HG02840 (cell line): ENCODE measurements around the gene ITGB1.
"Not testable (repeated sequence)": the region's sequence is repeated elsewhere in the genome, so short reads cannot be mapped to it uniquely, and the experiment has no call there.

Source experiments
- ATAC-seq: cut with Tn5 transposase; IDR thresholded peaks from one replicate; pipeline ENCODE4 v1.9.1; 2021; ENCODE audit warnings: mild to moderate bottlenecking, moderate library complexity, moderate number of reproducible peaks; ENCODE audit not compliant: unreplicated experiment, low FRiP score

ITGB1 gene

DNA sequence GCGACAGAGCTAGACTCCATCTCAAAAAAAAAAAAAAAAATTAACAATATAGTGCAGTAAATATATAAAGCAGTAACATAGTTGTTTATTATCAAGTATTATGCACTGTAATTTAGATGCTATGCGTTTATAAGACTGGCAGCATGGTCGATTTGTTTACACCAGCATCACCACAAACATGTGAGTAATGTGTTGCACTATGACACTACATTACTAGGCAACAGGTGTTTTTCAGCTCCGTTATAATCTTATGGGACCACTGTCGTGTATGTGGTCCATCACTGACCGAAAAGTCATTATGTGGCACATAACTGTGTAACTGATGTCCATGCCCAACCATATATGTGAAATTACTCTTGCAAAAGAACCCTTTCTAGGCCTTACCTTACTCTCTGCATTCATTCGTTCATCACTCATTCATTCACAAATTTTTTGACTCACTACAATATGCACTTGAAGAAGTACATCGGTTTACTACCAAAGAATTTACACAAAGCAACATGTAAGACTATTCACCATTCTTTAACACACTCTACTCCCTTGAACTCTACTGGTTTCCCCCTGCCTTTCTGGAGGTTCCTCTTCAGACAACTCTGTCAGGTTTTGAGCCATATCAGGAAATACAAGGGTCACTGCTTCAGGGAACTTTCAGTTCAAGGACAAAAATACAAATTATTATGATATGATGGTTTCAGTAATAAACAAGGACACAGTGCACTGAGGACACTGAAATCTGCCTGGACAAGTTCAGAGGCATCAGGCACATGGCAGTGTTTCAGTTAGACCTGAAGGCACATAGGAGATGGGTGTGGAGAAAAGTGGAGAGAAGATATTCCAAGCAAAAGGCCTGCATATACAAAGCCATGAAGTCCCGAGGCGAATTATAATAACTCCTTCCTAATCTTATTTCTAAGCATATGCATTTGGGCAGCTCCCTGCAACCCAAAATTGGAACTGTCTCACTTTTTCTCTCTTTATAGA, 17.4 kb downstream of the ITGB1 start:
- no peak for ATAC-seq

DNA sequence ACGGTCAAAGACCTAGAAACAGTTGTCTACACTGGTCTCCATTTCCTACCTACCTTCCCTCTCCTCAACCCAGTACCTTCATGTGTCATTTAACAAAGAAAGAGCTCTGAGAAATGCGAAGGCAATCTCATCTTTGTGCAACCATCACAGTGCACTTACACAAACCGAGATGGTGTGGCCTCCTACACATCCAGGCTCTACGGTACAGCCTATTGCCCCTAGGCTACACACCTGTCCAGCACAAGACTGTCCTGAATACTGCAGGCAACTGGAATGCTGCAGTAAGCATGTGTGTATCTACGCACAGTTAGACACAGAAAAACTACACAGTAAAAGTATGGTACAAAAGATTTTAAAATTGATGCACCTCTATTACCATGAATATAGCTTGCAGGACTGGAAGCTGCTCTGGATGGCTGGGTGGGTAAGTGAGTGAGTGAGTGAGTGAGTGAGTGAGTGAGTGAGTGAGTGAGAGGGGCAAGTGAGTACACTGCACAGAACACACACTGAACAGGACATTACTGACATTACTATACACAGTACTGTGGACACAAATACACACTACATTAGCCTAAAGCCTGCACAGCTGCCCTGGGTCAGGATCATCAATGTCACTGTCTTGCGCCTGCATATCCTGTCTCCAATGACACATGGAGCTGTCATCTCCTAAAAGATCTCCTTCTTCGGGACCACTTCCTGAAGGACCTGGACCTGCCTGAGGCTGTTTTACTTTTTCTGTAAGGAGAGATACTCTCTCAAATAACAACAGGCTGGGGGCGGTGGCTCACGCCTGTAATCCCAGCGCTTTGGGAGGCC, 18.5 kb downstream of the ITGB1 start:
- no peak for ATAC-seq

DNA sequence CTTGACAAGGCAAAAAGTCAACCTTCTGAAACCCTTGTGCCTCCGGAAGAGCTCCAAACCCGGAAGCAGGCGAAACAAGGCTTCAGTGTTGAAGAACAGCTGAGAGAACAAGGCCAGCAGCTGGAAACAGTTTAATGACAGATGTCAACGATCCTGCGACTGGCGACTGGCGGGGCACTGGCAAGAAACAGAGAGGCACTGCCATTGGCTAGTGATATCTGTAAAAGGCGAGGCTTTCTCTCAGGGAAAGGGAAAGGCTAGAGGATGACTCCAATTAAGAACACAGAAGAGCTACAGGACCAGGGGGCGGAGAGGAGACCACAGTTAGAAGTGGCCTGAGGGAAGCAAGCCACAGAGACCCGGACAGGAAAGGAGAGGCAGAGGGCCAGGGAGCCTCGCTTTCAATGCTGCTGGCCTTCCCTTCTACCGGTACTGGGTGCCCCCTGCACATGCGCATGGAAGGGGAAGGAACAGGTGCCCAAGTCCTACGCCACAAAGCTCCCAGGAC, 19.4 kb downstream of the ITGB1 start:
- ATAC-seq, result no peak

DNA sequence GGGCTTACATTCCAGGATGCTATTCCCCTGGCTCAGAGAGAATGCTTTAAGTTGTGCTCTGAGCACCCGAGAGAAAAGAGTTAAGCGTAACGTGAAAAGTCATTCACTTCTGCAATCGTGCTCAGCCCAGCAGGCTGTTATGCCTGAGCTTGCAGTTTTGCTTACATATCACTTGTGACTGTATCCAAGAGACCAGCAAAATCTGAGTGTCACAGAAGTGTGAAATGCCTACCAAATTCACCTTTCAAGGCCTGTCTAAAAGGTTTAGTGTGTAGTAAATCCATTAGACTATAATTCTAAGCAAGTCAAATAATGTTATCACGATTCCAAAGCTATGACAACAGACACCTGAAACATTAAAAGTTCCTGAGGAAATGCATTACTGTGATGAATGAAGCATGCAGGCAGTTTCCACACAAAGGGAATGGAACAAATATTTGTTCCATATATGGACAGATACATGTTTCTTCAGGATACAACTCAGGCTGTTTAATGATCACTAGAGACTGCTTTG, 20.1 kb downstream of the ITGB1 start:
- ATAC-seq, result no peak

DNA sequence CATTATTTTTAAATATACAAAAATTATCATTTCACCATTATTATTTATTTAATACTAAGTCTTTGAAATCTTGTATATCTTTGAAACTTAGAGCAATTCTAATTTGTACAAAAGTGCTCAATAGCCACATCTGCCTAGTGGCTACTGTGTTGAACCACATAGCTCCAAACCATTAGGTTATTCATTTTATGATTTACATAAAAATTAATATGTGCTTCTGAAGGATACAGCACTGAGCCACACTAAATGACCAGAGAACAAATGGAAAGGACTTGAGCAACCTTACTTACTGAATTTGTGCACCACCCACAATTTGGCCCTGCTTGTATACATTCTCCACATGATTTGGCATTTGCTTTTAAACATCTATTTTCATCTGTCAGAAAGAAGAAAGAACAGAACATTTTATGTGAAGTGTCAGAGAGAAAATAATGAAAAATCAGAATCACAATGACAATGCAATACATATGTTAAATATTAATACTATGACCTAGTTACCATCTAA, 25.8 kb downstream of the ITGB1 start:
- no peak for ATAC-seq

DNA sequence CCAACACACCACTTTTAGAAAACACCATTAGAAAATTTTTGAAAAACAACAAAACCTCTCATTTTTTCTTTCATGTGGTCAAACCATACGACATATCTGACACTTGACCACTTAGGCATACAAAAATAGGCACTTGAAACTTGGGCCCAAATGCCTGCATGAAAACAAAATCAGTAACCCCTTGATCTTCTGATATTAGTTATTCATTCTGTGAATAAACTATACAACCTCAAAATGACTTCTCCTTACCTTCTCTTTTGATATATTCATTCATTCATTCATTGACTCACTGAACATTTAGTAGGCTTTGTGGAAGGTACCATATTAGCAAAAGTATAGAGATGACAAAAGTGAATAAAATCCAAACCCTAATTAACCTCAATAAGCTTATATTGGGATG, 26.4 kb downstream of the ITGB1 start:
- no peak for ATAC-seq

DNA sequence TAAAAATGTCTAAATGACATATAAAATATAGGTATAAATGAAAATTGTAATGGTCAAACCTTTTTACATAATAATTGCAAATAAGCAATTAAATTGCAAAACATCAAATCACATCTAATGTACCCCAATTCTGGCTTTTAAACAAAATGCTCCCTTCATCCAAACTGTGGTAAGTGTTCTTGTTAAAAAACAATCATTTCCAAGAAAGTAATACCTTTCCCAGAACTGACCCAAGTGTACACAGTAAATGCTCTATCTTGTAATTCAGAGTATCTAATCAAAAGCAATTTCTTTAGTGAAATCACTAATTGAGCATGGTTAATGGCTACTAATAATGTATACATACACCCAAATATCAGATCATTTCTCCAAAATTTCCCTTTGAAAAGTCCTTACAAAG, 28.0 kb downstream of the ITGB1 start:
- ATAC-seq, result no peak

DNA sequence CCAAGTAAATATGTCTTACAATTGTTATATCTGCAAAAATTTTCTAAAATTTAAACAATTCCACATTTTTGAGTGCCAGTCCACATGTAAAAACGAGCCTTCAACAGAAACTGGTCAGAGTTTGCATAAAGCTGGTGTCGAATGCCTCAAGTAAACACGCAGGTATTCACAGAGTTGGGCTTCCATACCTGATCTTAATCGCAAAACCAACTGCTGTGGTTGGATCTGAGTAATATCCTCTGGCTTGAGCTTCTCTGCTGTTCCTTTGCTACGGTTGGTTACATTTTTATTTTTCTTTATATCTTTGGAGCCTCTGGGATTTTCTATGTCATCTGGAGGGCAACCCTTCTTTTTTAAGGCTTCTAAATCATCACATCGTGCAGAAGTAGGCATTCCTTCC, 28.4 kb downstream of the ITGB1 start:
- ATAC-seq, result no peak

DNA sequence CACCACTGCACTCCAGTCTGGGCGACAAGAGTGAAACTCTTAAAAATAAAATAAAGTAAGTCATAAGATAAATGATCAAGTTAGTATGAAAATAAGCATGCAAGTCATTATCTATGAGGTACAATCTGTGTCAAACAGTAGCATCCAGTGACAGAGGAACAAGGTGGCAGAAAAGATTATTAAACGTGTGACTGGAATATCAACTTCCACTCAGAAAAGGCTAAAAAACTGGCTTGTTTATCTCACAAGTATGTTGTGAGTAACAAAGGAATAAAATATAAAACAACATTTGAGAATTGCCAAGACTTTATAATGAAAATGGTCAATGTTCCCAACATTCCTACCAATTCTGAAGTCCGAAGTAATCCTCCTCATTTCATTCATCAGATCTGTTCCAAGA, 30.3 kb downstream of the ITGB1 start:
- ATAC-seq, result no peak

DNA sequence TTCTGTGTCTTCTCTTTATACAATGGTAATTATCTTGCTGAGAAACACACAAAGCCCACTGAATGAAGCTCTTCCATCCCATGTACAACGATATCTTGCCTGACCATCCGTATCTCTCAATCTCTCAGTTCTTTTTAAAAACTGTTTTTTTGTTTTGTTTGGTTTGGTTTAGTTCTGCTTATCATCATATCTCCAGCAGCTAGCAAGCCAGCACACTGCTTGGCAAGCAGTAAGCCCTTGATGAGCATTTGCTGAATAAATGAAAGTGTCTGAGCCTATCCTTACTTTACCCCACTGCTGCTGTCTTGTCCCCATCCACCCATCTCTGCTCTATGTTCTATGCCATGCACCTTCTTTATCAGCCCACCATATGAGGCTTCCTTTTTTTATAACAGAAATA, 34.2 kb downstream of the ITGB1 start:
- no peak for ATAC-seq

DNA sequence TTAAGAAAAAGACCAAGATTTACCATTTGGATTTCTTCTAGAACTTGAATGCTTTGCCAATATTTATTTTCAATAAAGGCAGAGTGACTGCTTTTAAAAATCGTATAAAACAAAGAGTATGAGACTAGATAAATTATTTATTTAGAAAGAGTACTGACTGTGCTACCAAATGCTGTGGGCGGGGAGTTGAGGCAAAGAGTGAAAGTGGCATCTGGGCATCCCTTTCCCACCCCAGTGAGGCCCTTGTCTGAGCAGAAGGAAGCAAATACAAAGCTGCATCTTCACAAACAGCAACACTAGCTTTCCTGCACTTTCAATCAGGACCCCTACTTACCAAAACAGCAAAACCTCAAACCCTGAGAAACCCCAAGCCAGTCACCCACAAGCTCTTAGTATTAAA, 34.9 kb downstream of the ITGB1 start:
- ATAC-seq, result no peak

DNA sequence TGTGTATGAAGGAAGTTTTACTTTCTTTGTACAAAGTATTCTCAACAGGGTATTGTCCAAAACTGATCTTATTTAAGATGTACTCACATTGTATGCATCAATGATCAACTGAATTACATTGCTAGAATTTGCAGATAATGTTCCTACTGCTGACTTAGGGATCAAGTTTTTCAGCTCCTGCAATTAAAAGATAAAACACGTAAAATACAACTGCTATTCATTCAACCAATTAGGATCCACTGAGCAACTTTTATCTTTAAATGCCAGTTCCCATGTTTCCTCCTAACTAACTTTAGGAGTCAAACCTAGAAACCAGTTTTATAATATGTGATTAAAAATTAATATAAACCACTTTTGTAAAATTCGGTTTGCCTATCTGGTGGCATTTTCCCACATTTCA, 35.9 kb downstream of the ITGB1 start:
- no peak for ATAC-seq

DNA sequence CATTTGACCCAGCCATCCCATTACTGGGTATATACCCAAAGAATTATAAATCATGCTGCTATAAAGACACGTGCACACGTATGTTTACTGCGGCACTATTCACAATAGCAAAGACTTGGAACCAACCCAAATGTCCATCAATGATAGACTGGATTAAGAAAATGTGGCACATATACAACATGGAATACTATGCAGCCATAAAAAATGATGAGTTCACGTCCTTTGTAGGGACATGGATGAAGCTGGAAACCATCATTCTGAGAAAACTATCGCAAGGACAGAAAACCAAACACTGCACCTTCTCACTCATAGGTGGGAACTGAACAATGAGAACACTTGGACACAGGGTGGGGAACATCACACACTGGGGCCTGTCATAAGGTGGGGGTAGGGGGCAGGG, 40.2 kb downstream of the ITGB1 start:
- not testable (repeated sequence) for ATAC-seq

DNA sequence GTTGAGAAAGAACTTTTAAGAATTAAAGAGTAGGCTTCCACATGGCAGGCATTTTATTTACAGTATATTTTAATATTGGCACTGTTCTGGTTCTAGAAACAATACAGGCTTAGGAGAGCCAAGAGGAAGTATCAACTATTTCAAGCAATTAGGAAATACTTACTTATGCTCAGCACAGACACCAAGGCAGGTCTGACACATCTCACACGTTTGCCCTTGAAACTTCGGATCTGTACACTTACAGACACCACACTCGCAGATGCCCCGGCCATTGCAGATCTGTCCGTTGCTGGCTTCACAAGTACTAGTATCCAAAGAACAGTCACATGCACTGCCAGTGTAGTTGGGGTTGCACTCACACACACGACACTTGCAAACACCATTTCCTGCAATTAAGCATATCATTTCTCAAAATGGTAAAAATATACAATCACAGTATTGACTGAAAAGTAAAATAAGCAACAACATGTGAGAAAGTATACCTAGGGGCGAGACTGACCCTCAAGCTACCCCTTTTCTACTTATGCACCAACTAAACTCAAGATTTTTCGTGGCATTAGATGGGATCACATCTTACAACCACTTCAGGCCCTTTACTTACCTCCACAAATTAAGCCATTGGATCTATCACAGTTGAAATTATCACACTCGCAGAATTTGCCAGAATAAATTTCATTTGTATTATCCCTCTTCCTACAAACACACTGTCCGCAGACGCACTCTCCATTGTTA, 46.6 kb downstream of the ITGB1 start:
- ATAC-seq, result no peak

DNA sequence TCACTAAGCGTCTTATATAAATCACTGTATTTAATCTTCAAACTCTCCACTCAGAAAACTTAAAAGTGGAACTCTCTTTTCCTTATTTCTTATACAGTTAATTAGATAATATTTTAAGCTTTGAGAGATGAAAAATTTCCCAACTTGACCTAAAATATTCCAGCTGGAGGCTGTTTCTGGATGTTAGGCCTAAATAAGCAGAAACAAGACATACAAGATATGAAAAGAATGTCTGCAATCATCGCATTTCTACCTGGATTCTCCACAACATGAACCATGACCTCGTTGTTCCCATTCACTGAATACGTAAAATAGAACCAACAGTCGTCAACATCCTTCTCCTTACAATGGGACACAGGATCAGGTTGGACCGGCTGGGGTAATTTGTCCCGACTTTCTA, 48.1 kb downstream of the ITGB1 start:
- ATAC-seq, result not testable (repeated sequence)

DNA sequence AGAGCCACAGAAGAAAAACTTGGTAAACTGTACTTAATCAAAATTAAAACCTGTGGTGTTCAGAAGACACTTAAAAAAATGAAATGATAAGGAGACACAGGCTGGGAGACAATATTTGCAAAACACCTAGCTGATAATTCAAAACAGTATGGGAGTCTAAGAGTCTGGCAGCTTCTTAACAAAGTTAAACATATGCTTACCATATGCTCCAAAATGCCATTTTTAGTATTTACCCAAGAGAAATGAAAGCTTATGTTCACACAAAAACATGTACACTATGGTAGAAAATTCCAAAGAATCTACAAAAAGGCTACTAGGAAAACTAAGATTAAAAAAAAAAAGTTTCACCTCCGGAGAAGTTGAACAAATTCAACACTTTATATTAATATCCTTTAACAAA, 48.6 kb downstream of the ITGB1 start:
- no peak for ATAC-seq

DNA sequence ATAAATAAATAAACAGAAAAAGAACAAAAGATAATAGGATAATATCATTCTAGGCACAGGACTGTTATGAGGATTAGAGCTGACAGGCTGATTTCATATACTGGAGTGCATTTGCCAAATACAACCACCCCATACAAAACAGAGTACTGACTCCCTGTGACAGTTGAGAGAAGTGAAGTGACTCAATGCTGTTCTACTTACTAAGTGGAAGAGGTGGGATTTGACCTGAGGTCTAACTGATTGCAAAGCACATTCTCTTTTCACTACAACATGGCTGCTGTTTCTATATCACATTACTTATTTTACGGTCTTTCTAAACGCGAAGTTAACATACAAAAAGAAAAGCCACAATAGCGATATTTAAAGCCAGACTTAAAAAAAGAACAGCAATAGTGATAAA, 51.4 kb downstream of the ITGB1 start:
- no peak for ATAC-seq

DNA sequence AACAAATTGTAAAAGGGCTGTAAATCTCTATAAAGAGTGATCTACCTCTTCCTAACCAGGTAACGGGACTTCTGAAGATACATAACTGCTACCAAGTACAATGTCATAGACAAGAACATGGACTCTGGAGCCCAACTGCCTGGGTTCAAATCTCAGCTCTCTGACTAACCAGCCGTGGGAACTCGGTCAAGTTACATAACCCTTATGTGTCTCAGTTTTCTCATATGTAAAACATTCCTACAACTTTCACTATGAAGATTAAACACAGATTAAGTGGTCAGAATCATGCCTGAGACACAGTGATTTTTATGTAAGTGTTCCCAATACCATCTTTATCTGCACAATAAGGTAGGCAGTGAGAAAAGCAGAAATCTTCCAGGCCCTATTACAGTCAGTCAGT, 52.6 kb downstream of the ITGB1 start:
- ATAC-seq, result no peak

DNA sequence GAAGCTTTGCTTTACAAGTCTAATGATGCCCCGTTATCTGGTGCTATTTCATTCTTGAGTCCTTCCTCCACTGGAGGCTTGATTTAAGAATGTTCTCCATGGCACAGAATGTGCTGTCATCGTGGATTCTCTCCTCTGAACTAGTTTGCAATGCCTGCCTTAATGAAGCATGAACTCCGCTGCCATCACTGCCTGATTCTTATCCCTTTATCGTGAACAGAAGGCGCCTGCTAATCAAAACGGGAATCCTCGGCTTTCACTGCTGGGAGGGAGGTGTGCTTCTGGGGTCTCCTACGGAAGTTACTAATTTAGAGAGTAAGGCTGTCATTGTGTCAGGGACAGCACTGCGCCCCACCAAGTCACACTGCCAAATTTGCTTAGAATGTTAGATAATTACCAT, 56.2 kb downstream of the ITGB1 start:
- no peak for ATAC-seq
